BE2C (cell line): ENCODE results near the gene CPLX1.
"Not testable (repeated sequence)": the region's sequence is repeated elsewhere in the genome, so short reads cannot be mapped to it uniquely, and the experiment has no call there.

Experiments used
- DNase-seq: peaks from one replicate; pipeline ENCODE4 v3.0.0-alpha.2; 2020
- H3K27me3 ChIP-seq: fragments of 250-450 bp; sonication (Bioruptor Pico); 2 replicates; pipeline ENCODE4 v1.5.1; 2020; ENCODE audit warnings: mild to moderate bottlenecking
- H3K36me3 ChIP-seq: fragments of 250-450 bp; sonication (Bioruptor Pico); 2 replicates; pipeline ENCODE4 v1.5.1; 2020; ENCODE audit warnings: mild to moderate bottlenecking
- H3K4me1 ChIP-seq: fragments of 250-450 bp; sonication (Bioruptor Pico); 2 replicates; pipeline ENCODE4 v1.5.1; 2020
- H3K4me3 ChIP-seq: 2 replicates; pipeline ENCODE4 v1.5.1; 2011; ENCODE audit warnings: low read depth, low read length
- H3K9me3 ChIP-seq: fragments of 250-450 bp; sonication (Bioruptor Pico); 2 replicates; pipeline ENCODE4 v1.5.1; 2020
- TF ChIP-seq, protein P1 (sequence below): IDR thresholded peaks from 2 replicates; pipeline ENCODE4 v1.5.1; 2012; ENCODE audit warnings: mild to moderate bottlenecking, low read depth, low read length

CPLX1 gene

DNA sequence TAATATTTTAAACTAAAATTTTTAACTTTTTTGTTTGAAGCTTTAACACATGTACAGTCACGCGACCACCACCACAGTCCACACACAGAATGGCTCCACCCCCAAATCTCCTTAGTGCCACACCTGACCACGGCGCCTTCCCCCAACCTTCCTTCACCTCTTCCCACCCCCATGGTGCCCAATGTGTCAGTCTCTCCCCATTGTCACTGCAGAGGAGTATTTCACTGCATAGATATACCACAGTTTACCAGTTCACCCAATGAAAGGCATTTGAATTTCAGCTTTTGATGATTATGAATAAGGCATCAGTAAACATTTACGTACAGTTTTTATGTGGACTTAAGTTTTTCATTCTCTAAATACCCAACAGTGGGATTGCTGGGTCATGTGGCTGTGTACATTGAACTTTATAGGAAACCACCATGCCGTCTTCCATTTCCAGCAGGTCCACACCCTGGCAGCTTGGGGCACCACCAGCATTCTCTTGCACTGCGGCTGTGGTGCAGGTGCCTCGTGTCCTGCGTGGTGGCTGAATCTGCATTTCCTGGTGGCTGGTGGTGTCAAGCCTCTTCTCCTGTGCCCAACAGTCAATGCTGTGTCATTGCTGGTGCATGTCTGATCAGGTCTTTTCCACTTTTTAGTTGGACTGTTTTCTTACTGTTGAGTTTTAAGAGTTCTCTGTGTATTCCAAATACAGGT lies 49.0 kb downstream of the CPLX1 start:
- Histone ChIP-seq H3K36me3 (peaks cover 83% of the 10 kb centered on the region), H3K4me1 (no peaks in the 10 kb centered on the region), H3K9me3 (0 out of 2 replicates have a peak, but pooled peaks cover 3% of the 10 kb centered on the region), H3K4me3 (no peak overlapping the region), H3K27me3 (no peaks in the 10 kb centered on the region)
- DNase-seq: no peak
- TF ChIP-seq, protein P1, sequence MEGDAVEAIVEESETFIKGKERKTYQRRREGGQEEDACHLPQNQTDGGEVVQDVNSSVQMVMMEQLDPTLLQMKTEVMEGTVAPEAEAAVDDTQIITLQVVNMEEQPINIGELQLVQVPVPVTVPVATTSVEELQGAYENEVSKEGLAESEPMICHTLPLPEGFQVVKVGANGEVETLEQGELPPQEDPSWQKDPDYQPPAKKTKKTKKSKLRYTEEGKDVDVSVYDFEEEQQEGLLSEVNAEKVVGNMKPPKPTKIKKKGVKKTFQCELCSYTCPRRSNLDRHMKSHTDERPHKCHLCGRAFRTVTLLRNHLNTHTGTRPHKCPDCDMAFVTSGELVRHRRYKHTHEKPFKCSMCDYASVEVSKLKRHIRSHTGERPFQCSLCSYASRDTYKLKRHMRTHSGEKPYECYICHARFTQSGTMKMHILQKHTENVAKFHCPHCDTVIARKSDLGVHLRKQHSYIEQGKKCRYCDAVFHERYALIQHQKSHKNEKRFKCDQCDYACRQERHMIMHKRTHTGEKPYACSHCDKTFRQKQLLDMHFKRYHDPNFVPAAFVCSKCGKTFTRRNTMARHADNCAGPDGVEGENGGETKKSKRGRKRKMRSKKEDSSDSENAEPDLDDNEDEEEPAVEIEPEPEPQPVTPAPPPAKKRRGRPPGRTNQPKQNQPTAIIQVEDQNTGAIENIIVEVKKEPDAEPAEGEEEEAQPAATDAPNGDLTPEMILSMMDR: no peak

- H3K4me3 ChIP-seq, H3K27me3 ChIP-seq, DNase-seq, H3K9me3 ChIP-seq, H3K4me1 ChIP-seq: not testable (repeated sequence)
- H3K36me3 ChIP-seq: peaks cover 81% of the 10 kb centered on the region
These were observed 50.4 kb downstream of the CPLX1 start for GRCh38 chr4:775485-775884.

DNA sequence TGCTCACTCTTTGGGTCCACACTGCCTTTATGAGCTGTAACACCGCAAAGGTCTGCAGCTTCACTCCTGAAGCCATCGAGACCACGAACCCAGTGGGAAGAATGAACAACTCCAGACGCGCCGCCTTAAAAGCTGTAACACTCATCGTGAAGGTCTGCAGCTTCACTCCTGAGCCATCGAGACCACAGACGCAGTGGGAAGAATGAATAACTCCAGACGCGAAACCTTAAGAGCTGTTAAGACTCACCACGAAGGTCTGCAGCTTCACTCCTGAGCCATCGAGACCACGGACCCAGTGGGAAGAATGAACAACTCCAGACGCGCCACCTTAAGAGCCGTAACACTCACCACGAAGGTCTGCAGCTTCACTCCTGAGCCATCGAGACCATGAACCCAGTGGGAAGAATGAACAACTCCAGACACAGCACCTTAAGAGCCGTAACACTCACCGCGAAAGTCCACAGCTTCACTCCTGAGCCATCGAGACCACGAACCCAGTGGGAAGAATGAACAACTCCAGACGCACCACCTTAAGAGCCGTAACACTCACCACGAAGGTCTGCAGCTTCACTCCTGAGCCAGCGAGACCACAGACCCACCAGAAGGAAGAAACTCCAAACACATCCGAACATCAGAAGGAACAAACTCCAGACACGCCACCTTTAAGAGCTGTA lies 51.4 kb downstream of the CPLX1 start:
- H3K9me3 ChIP-seq, DNase-seq, H3K27me3 ChIP-seq, H3K4me3 ChIP-seq, H3K4me1 ChIP-seq: not testable (repeated sequence)
- H3K36me3 ChIP-seq: peaks cover 79% of the 10 kb centered on the region

DNA sequence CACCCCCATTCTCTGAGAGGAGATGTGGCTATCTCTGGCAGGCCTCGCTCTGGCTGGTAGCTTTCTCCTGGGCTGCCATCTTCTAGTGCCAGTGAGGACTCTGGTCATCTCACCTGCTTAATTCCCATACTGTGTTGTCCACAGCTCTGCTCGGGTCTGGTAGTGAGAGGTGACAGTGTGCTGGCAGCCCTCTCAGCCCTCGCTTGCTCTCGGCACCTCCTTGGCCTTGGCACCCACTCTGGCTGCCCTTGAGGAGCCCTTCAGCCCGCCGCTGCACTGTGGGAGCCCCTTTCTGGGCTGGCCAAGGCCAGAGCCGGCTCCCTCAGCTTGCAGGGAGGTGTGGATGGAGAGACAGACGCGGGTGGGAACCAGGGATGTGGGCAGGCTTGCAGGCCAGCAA lies 52.7 kb downstream of the CPLX1 start:
- H3K9me3 ChIP-seq: 0 out of 2 replicates have a peak, but pooled peaks cover 3% of the 10 kb centered on the region
- no peak for DNase-seq
- TF ChIP-seq, protein P1: no peak
- H3K4me1 ChIP-seq: no peaks in the 10 kb centered on the region
- no peaks in the 10 kb centered on the region for H3K27me3 ChIP-seq
- H3K36me3 ChIP-seq: peaks cover 76% of the 10 kb centered on the region
- no peak overlapping the region for H3K4me3 ChIP-seq

GRCh38 chr4:772776-773175 lies 53.2 kb downstream of the CPLX1 start:
- Histone ChIP-seq H3K36me3 (peaks cover 74% of the 10 kb centered on the region), H3K9me3 (0 out of 2 replicates have a peak, but pooled peaks cover 3% of the 10 kb centered on the region), H3K4me3 (no peak overlapping the region), H3K4me1 (no peaks in the 10 kb centered on the region), H3K27me3 (no peaks in the 10 kb centered on the region)
- TF ChIP-seq, protein P1: no peak
- DNase-seq: no peak

DNA sequence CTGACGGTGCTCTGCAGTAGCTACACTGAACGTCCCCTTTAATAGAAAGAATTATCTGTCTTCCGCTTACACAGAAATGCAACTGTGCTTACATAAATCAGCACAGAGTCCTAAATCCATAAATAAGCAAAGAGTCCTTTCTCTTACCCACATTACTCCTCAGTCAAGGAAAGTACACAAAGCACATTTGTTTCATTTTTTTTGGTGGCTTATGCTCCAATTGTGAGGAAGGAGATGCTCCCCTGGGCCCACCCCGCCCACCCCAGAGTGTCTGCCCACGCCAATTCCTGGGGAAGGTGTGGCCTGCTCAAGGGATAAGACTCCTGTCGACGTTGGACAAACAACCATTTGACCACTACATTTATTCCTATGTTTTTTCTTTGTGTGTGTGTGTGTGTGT lies 53.8 kb downstream of the CPLX1 start:
- Histone ChIP-seq H3K27me3 (no peaks in the 10 kb centered on the region), H3K36me3 (peaks cover 70% of the 10 kb centered on the region), H3K4me1 (no peaks in the 10 kb centered on the region), H3K4me3 (no peak overlapping the region), H3K9me3 (0 out of 2 replicates have a peak, but pooled peaks cover 3% of the 10 kb centered on the region)
- TF ChIP-seq, protein P1: no peak
- DNase-seq: no peak

- no peak for DNase-seq
These were observed 54.5 kb downstream of the CPLX1 start for GRCh38 chr4:771464-771863.

More at GRCh38 chr4:771464-771863, 54.5 kb downstream of the CPLX1 start:
- Histone ChIP-seq H3K36me3 (peaks cover 72% of the 10 kb centered on the region), H3K4me3 (no peak overlapping the region), H3K9me3 (0 out of 2 replicates have a peak, but pooled peaks cover 3% of the 10 kb centered on the region), H3K4me1 (no peaks in the 10 kb centered on the region), H3K27me3 (no peaks in the 10 kb centered on the region)
- TF ChIP-seq, protein P1: no peak
